Activated T-helper 1 cell treated with anti-CD3 and anti-CD28 coated beads, Interleukin-2, amount 50 U/mL, for 16 hours (primary cell): ENCODE results near the gene TBRG4.

Experiments used
- DNase-seq, 2 donors: peaks; one replicate each; pipeline ENCODE4 v3.0.0-alpha.2; 2020; ENCODE audit warnings: low read depth in 1 of 2, low spot score in 1 of 2

The TBRG4 gene

GRCh38 chr7:45060295-45060694, 51.2 kb downstream of the TBRG4 start:
- DNase-seq = no peak

GRCh38 chr7:45057878-45058277, 53.6 kb downstream of the TBRG4 start:
- no peak for DNase-seq

GRCh38 chr7:45055594-45056219, 55.8 kb downstream of the TBRG4 start:
- DNase-seq = no peak

GRCh38 chr7:45055016-45055415, 56.5 kb downstream of the TBRG4 start:
- no peak for DNase-seq

- DNase-seq = no peak
Measured at GRCh38 chr7:45054442-45054841, 57.1 kb downstream of the TBRG4 start.

GRCh38 chr7:45053941-45054340, 57.6 kb downstream of the TBRG4 start:
- DNase-seq = no peak

GRCh38 chr7:45053401-45053800, 58.1 kb downstream of the TBRG4 start:
- DNase-seq = no peak

GRCh38 chr7:45052011-45052410, 59.5 kb downstream of the TBRG4 start:
- DNase-seq = no peak

GRCh38 chr7:45050198-45050597, 61.3 kb downstream of the TBRG4 start:
- no peak for DNase-seq
